IPS-18a (cell line): Measurements from ENCODE around the gene DCTD.
"Not testable (repeated sequence)": the region's sequence is repeated elsewhere in the genome, so short reads cannot be mapped to it uniquely, and the experiment has no call there.

Experiments
- H3K27ac ChIP-seq: one replicate; pipeline ENCODE4 v1.5.1; 2013; ENCODE audit warnings: low read length
- H3K27me3 ChIP-seq: one replicate; pipeline ENCODE4 v1.6.1; 2013; ENCODE audit warnings: mild to moderate bottlenecking, low read length; ENCODE audit not compliant: control insufficient read depth, insufficient read depth
- H3K36me3 ChIP-seq: one replicate; pipeline ENCODE4 v1.6.1; 2013; ENCODE audit warnings: low read depth, low read length; ENCODE audit not compliant: control insufficient read depth
- H3K4me1 ChIP-seq: one replicate; pipeline ENCODE4 v1.6.1; 2013; ENCODE audit warnings: low read depth, low read length; ENCODE audit not compliant: control insufficient read depth
- H3K4me3 ChIP-seq: one replicate; pipeline ENCODE4 v1.5.1; 2013; ENCODE audit warnings: low read length
- H3K9ac ChIP-seq: one replicate; pipeline ENCODE4 v1.6.1; 2013; ENCODE audit warnings: mild to moderate bottlenecking, low read length, moderate library complexity
- H3K9me3 ChIP-seq: one replicate; pipeline ENCODE4 v1.6.1; 2013; ENCODE audit warnings: low read depth, low read length; ENCODE audit not compliant: control insufficient read depth

The DCTD gene

GRCh38 chr4:182900021-182900420 lies 17.2 kb downstream of the DCTD start:
- H3K9ac ChIP-seq, H3K27me3 ChIP-seq, H3K4me3 ChIP-seq, H3K27ac ChIP-seq, H3K36me3 ChIP-seq, H3K9me3 ChIP-seq, H3K4me1 ChIP-seq: not testable (repeated sequence)

- Histone ChIP-seq H3K9ac (no peak overlapping the region), H3K27me3 (no peaks in the 10 kb centered on the region), H3K27ac (no peak overlapping the region), H3K36me3 (peaks cover 11% of the 10 kb centered on the region), H3K4me3 (no peak overlapping the region), H3K4me1 (no peaks in the 10 kb centered on the region), H3K9me3 (no peaks in the 10 kb centered on the region)
These were observed 18.7 kb downstream of the DCTD start for GRCh38 chr4:182898479-182898799.

- Histone ChIP-seq H3K27me3 (no peaks in the 10 kb centered on the region), H3K4me3 (no peak overlapping the region), H3K9ac (no peak overlapping the region), H3K27ac (no peak overlapping the region), H3K4me1 (no peaks in the 10 kb centered on the region), H3K36me3 (peaks cover 13% of the 10 kb centered on the region), H3K9me3 (no peaks in the 10 kb centered on the region)
These were observed 19.3 kb downstream of the DCTD start for GRCh38 chr4:182897601-182898478.

GRCh38 chr4:182896421-182896820 lies 20.8 kb downstream of the DCTD start:
- Histone ChIP-seq H3K9ac (no peak overlapping the region), H3K4me1 (no peaks in the 10 kb centered on the region), H3K27ac (no peak overlapping the region), H3K4me3 (no peak overlapping the region), H3K27me3 (no peaks in the 10 kb centered on the region), H3K9me3 (no peaks in the 10 kb centered on the region), H3K36me3 (peaks cover 22% of the 10 kb centered on the region)

- H3K9ac ChIP-seq, result no peak overlapping the region
- no peaks in the 10 kb centered on the region for H3K27me3 ChIP-seq
- no peak overlapping the region for H3K4me3 ChIP-seq
- H3K36me3 ChIP-seq, result peaks cover 28% of the 10 kb centered on the region
- no peaks in the 10 kb centered on the region for H3K4me1 ChIP-seq
- no peak overlapping the region for H3K27ac ChIP-seq
- no peaks in the 10 kb centered on the region for H3K9me3 ChIP-seq
These were observed 21.3 kb downstream of the DCTD start for GRCh38 chr4:182895791-182896292.

GRCh38 chr4:182894681-182895275 lies 22.4 kb downstream of the DCTD start:
- Histone ChIP-seq H3K9me3 (no peaks in the 10 kb centered on the region), H3K27me3 (no peaks in the 10 kb centered on the region), H3K4me3 (no peak overlapping the region), H3K9ac (no peak overlapping the region), H3K27ac (no peak overlapping the region), H3K4me1 (no peaks in the 10 kb centered on the region), H3K36me3 (peaks cover 36% of the 10 kb centered on the region)

- peaks cover 33% of the 10 kb centered on the region for H3K36me3 ChIP-seq
- H3K9ac ChIP-seq, result no peak overlapping the region
- H3K4me1 ChIP-seq, result no peaks in the 10 kb centered on the region
- H3K27ac ChIP-seq, result no peak overlapping the region
- H3K27me3 ChIP-seq, result no peaks in the 10 kb centered on the region
- H3K4me3 ChIP-seq, result no peak overlapping the region
- H3K9me3 ChIP-seq, result no peaks in the 10 kb centered on the region
These were observed 23.6 kb downstream of the DCTD start for GRCh38 chr4:182893474-182894080.

GRCh38 chr4:182893047-182893446 lies 24.1 kb downstream of the DCTD start:
- Histone ChIP-seq H3K27ac (no peak overlapping the region), H3K4me1 (no peaks in the 10 kb centered on the region), H3K9me3 (no peaks in the 10 kb centered on the region), H3K27me3 (no peaks in the 10 kb centered on the region), H3K9ac (no peak overlapping the region), H3K4me3 (no peak overlapping the region), H3K36me3 (peaks cover 33% of the 10 kb centered on the region)

- Histone ChIP-seq H3K9ac (no peak overlapping the region), H3K36me3 (peaks cover 37% of the 10 kb centered on the region), H3K4me3 (no peak overlapping the region), H3K27me3 (no peaks in the 10 kb centered on the region), H3K9me3 (peaks cover 2% of the 10 kb centered on the region), H3K4me1 (no peaks in the 10 kb centered on the region), H3K27ac (no peak overlapping the region)
These were observed 27.0 kb downstream of the DCTD start for GRCh38 chr4:182890202-182890601.

GRCh38 chr4:182888891-182889290 lies 28.3 kb downstream of the DCTD start:
- peaks cover 29% of the 10 kb centered on the region for H3K36me3 ChIP-seq
- no peaks in the 10 kb centered on the region for H3K4me1 ChIP-seq
- H3K27ac ChIP-seq, result no peak overlapping the region
- no peaks in the 10 kb centered on the region for H3K27me3 ChIP-seq
- peaks cover 10% of the 10 kb centered on the region for H3K9me3 ChIP-seq
- H3K4me3 ChIP-seq, result no peak overlapping the region
- no peak overlapping the region for H3K9ac ChIP-seq

GRCh38 chr4:182886768-182887167 lies 30.4 kb downstream of the DCTD start:
- Histone ChIP-seq H3K9me3 (peaks cover 10% of the 10 kb centered on the region), H3K4me1 (no peaks in the 10 kb centered on the region), H3K4me3 (no peak overlapping the region), H3K27ac (no peak overlapping the region), H3K9ac (no peak overlapping the region), H3K27me3 (no peaks in the 10 kb centered on the region), H3K36me3 (peaks cover 19% of the 10 kb centered on the region)
